Measurements from ENCODE around the gene GRK2. TPM values are rescaled to one million over a fixed set of nuclear protein-coding genes. Genes with fewer than 3 reads are reported as not detected.
A peak's percentile ranks its signal among the peaks of the same experiment; 100 is the strongest.

Gene GRK2
- total and polyA plus RNA-seq, 2 of the 13 experiments (the other 11 are each of a cell fraction or from before 2014, with no cell fraction given) = 31.3 to 42.4 TPM

DNA sequence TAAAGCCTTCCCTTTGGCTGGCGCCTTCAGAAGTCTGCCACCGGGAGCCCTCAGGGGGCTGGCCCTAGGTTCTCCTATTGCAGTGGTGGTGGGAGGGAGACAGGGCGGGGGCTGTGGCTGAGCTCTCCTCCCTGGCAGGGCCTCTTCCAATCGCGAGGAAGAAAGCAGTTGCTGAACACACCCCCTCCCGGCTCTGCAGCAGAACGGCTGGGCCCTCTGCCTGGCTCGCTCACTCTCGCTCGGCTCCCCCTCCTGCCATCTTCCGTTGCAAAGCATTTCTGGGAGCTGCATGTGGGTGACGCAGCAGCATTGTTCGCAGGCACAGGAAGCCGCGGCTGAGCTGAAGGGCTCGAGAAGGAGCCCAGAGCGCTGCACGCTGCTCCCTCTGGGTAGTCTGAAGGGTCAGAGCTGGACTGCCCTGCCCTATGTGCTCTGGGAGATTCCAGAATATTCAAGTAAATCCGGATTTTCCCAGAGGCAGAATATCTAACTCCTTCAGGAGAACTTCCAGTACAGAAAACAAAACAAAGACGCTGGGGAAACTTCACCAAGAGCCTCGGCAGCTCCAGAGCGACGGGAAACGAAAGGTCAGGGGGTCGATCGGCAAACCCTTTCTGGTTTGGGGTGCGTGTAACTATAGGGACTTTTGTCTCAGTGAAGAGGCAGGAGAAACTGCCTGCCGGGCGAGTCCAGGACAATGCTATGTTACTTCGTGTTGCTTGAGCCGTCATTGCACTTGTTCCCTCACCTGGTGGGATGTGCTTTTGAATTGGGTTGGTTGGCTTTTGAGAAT lies 26.3 kb upstream of the GRK2 start (continued):
- TF ChIP-seq ZNF510 (CRISPR knock-in tag; IDR thresholded peaks at IDR 0.05; ENCODE audit: low read depth) (0 out of 2 replicates have a peak, but pooled peaks have one; percentile 11), SUZ12 (IDR thresholded peaks at IDR 0.05; ENCODE audit: low read depth, low read length) (no peak), ZNF414 (CRISPR knock-in tag; IDR thresholded peaks at IDR 0.05) (no peak), ZNF235 (CRISPR knock-in tag; IDR thresholded peaks at IDR 0.05; ENCODE audit: borderline replicate concordance) (no peak), CBX5 (CRISPR knock-in tag; IDR thresholded peaks at IDR 0.05; ENCODE audit: borderline replicate concordance) (peak; percentile 96), HNF4G (IDR thresholded peaks at IDR 0.05; ENCODE audit: borderline replicate concordance, low read depth, low read length) (no peak), HNF4G (CRISPR knock-in tag; IDR thresholded peaks at IDR 0.05; ENCODE audit: borderline replicate concordance, low read depth) (no peak), FOXA1 (IDR thresholded peaks at IDR 0.05) (no peak), FOXA1 (CRISPR knock-in tag; IDR thresholded peaks at IDR 0.05) (peak; percentile 7; the same call in 1 of the 2 replicates), ZNF704 (CRISPR knock-in tag; IDR thresholded peaks at IDR 0.05; ENCODE audit: borderline replicate concordance) (no peak), HMG20B (CRISPR knock-in tag; conservative IDR thresholded peaks at IDR 0.05) (0 out of 2 replicates have a peak, but pooled peaks have one; percentile 37), PCBP1 (IDR thresholded peaks at IDR 0.05; ENCODE audit: borderline replicate concordance, low read depth, low read length) (no peak), ZNF484 (CRISPR knock-in tag; IDR thresholded peaks at IDR 0.05; ENCODE audit: borderline replicate concordance, low read depth) (no peak), ZNF121 (CRISPR knock-in tag; IDR thresholded peaks at IDR 0.05) (0 out of 2 replicates have a peak, but pooled peaks have one; percentile 40), ZNF333 (CRISPR knock-in tag; IDR thresholded peaks at IDR 0.05; ENCODE audit: borderline replicate concordance) (no peak), AKNA (CRISPR knock-in tag; IDR thresholded peaks at IDR 0.05; ENCODE audit: borderline replicate concordance) (no peak; the same call in 1 of the 2 replicates), ZMYM4 (CRISPR knock-in tag; IDR thresholded peaks at IDR 0.05) (peak; percentile 83), ZNF598 (CRISPR knock-in tag; IDR thresholded peaks at IDR 0.05; ENCODE audit: borderline replicate concordance) (no peak), GRHL1 (CRISPR knock-in tag; conservative IDR thresholded peaks at IDR 0.05) (no peak), ATF7 (IDR thresholded peaks at IDR 0.05) (no peak), ATF7 (CRISPR knock-in tag; IDR thresholded peaks at IDR 0.05) (0 out of 2 replicates have a peak, but pooled peaks have one; percentile 21)

Data from HepG2 (cell line).